WTC11 (cell line): Measurements from ENCODE around the gene NAV2.

Experiments used
- ATF1 ChIP-seq: sonication (generic); formaldehyde crosslinking; IDR thresholded peaks from 2 replicates; pipeline ENCODE4 v1.8.1; 2023; ENCODE audit warnings: mild to moderate bottlenecking, moderate library complexity, missing genetic modification reagents
- CBFB ChIP-seq: sonication (generic); formaldehyde crosslinking; IDR thresholded peaks from 2 replicates; pipeline ENCODE4 v1.8.1; 2022; ENCODE audit warnings: mild to moderate bottlenecking, low read depth, missing genetic modification reagents
- CREM ChIP-seq: sonication (generic); formaldehyde crosslinking; IDR thresholded peaks from 2 replicates; pipeline ENCODE4 v1.8.1; 2022; ENCODE audit warnings: mild to moderate bottlenecking, missing genetic modification reagents, moderate library complexity
- SMAD3 ChIP-seq: sonication (generic); formaldehyde crosslinking; IDR thresholded peaks from 2 replicates; pipeline ENCODE4 v1.8.0; 2022; ENCODE audit warnings: missing genetic modification reagents, mild to moderate bottlenecking, borderline replicate concordance
- SP1 ChIP-seq: sonication (generic); formaldehyde crosslinking; conservative IDR thresholded peaks from 2 replicates; pipeline ENCODE4 v1.8.1; 2022; ENCODE audit warnings: missing genetic modification reagents
- ZNF317 ChIP-seq: sonication (generic); formaldehyde crosslinking; IDR thresholded peaks from 2 replicates; pipeline ENCODE4 v1.8.1; 2023; ENCODE audit warnings: low read depth, mild to moderate bottlenecking, moderate library complexity, missing genetic modification reagents, borderline replicate concordance
- ZNF671 ChIP-seq: fragments of 250-450 bp; sonication (Bioruptor Pico); IDR thresholded peaks from 2 replicates; pipeline ENCODE4 v1.8.0; 2021; ENCODE audit warnings: mild to moderate bottlenecking
- TF ChIP-seq, protein P1 (sequence below): fragments of 250-450 bp; sonication (Bioruptor Pico); IDR thresholded peaks from 2 replicates; pipeline ENCODE4 v1.8.0; 2021; ENCODE audit warnings: mild to moderate bottlenecking
- TF ChIP-seq, protein P2 (sequence below): fragments of 200-600 bp; IDR thresholded peaks from 2 replicates; pipeline ENCODE4 v1.8.0; 2022; ENCODE audit warnings: antibody characterized with exemption
- TF ChIP-seq, protein P3 (sequence below): sonication (generic); formaldehyde crosslinking; conservative IDR thresholded peaks from 2 replicates; pipeline ENCODE4 v1.8.1; 2022; ENCODE audit warnings: mild to moderate bottlenecking, missing genetic modification reagents
- TF ChIP-seq, protein P4 (sequence below): sonication (generic); formaldehyde crosslinking; IDR thresholded peaks from 2 replicates; pipeline ENCODE4 v1.8.1; 2022; ENCODE audit warnings: low read depth, missing genetic modification reagents, borderline replicate concordance
- TF ChIP-seq, protein P5 (sequence below): sonication (generic); formaldehyde crosslinking; conservative IDR thresholded peaks from 2 replicates; pipeline ENCODE4 v1.8.1; 2023; ENCODE audit warnings: mild to moderate bottlenecking, low read depth, missing genetic modification reagents, moderate library complexity
- TF ChIP-seq, protein P6 (sequence below): sonication (generic); formaldehyde crosslinking; IDR thresholded peaks from 2 replicates; pipeline ENCODE4 v1.8.1; 2022; ENCODE audit warnings: mild to moderate bottlenecking, missing genetic modification reagents, moderate library complexity, borderline replicate concordance

DNA sequence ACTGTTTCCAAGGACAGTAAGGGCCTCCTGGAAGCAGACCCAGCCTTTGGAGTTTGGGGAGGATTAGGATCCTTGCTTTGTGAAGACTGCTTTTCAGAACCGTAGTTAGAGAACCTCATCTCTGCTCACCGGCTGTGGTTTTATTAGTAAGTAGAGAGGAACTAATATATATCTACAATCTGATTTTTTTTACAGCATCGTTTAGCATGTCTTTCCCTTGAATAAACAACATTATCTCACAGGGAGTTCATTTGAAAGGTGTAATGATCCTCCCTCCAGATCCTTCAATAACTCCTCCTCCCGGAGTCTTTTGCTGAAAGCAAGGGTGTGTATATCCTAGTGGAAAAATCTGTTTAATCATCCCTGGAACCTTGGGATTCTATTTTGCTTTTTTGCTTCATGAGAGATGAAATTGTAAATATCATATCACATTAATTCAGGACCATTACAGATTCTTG lies 314.9 kb downstream of the NAV2 start:
- TF ChIP-seq SP1 (CRISPR knock-in tag) (no peak), SMAD3 (CRISPR knock-in tag) (no peak), CREM (no peak), ZNF317 (CRISPR knock-in tag) (no peak), CBFB (no peak), ZNF671 (CRISPR knock-in tag) (no peak), ATF1 (no peak)
- TF ChIP-seq, protein P1, sequence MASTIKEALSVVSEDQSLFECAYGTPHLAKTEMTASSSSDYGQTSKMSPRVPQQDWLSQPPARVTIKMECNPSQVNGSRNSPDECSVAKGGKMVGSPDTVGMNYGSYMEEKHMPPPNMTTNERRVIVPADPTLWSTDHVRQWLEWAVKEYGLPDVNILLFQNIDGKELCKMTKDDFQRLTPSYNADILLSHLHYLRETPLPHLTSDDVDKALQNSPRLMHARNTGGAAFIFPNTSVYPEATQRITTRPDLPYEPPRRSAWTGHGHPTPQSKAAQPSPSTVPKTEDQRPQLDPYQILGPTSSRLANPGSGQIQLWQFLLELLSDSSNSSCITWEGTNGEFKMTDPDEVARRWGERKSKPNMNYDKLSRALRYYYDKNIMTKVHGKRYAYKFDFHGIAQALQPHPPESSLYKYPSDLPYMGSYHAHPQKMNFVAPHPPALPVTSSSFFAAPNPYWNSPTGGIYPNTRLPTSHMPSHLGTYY (CRISPR knock-in tag) = no peak
- TF ChIP-seq, protein P2, sequence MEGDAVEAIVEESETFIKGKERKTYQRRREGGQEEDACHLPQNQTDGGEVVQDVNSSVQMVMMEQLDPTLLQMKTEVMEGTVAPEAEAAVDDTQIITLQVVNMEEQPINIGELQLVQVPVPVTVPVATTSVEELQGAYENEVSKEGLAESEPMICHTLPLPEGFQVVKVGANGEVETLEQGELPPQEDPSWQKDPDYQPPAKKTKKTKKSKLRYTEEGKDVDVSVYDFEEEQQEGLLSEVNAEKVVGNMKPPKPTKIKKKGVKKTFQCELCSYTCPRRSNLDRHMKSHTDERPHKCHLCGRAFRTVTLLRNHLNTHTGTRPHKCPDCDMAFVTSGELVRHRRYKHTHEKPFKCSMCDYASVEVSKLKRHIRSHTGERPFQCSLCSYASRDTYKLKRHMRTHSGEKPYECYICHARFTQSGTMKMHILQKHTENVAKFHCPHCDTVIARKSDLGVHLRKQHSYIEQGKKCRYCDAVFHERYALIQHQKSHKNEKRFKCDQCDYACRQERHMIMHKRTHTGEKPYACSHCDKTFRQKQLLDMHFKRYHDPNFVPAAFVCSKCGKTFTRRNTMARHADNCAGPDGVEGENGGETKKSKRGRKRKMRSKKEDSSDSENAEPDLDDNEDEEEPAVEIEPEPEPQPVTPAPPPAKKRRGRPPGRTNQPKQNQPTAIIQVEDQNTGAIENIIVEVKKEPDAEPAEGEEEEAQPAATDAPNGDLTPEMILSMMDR = no peak
- TF ChIP-seq, protein P3, sequence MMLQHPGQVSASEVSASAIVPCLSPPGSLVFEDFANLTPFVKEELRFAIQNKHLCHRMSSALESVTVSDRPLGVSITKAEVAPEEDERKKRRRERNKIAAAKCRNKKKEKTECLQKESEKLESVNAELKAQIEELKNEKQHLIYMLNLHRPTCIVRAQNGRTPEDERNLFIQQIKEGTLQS = no peak
- TF ChIP-seq, protein P4, sequence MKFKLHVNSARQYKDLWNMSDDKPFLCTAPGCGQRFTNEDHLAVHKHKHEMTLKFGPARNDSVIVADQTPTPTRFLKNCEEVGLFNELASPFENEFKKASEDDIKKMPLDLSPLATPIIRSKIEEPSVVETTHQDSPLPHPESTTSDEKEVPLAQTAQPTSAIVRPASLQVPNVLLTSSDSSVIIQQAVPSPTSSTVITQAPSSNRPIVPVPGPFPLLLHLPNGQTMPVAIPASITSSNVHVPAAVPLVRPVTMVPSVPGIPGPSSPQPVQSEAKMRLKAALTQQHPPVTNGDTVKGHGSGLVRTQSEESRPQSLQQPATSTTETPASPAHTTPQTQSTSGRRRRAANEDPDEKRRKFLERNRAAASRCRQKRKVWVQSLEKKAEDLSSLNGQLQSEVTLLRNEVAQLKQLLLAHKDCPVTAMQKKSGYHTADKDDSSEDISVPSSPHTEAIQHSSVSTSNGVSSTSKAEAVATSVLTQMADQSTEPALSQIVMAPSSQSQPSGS (CRISPR knock-in tag) = no peak
- TF ChIP-seq, protein P5, sequence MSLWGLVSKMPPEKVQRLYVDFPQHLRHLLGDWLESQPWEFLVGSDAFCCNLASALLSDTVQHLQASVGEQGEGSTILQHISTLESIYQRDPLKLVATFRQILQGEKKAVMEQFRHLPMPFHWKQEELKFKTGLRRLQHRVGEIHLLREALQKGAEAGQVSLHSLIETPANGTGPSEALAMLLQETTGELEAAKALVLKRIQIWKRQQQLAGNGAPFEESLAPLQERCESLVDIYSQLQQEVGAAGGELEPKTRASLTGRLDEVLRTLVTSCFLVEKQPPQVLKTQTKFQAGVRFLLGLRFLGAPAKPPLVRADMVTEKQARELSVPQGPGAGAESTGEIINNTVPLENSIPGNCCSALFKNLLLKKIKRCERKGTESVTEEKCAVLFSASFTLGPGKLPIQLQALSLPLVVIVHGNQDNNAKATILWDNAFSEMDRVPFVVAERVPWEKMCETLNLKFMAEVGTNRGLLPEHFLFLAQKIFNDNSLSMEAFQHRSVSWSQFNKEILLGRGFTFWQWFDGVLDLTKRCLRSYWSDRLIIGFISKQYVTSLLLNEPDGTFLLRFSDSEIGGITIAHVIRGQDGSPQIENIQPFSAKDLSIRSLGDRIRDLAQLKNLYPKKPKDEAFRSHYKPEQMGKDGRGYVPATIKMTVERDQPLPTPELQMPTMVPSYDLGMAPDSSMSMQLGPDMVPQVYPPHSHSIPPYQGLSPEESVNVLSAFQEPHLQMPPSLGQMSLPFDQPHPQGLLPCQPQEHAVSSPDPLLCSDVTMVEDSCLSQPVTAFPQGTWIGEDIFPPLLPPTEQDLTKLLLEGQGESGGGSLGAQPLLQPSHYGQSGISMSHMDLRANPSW (CRISPR knock-in tag) = no peak
- TF ChIP-seq, protein P6, sequence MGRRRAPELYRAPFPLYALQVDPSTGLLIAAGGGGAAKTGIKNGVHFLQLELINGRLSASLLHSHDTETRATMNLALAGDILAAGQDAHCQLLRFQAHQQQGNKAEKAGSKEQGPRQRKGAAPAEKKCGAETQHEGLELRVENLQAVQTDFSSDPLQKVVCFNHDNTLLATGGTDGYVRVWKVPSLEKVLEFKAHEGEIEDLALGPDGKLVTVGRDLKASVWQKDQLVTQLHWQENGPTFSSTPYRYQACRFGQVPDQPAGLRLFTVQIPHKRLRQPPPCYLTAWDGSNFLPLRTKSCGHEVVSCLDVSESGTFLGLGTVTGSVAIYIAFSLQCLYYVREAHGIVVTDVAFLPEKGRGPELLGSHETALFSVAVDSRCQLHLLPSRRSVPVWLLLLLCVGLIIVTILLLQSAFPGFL (CRISPR knock-in tag) = no peak
